GM21717 (cell line): ENCODE data around the gene TTC7B.

Experiments used
- ATAC-seq: cut with Tn5 transposase; IDR thresholded peaks from one replicate; pipeline ENCODE4 v1.9.1; 2021; ENCODE audit warnings: mild to moderate bottlenecking, moderate library complexity; ENCODE audit not compliant: unreplicated experiment

Gene TTC7B

DNA sequence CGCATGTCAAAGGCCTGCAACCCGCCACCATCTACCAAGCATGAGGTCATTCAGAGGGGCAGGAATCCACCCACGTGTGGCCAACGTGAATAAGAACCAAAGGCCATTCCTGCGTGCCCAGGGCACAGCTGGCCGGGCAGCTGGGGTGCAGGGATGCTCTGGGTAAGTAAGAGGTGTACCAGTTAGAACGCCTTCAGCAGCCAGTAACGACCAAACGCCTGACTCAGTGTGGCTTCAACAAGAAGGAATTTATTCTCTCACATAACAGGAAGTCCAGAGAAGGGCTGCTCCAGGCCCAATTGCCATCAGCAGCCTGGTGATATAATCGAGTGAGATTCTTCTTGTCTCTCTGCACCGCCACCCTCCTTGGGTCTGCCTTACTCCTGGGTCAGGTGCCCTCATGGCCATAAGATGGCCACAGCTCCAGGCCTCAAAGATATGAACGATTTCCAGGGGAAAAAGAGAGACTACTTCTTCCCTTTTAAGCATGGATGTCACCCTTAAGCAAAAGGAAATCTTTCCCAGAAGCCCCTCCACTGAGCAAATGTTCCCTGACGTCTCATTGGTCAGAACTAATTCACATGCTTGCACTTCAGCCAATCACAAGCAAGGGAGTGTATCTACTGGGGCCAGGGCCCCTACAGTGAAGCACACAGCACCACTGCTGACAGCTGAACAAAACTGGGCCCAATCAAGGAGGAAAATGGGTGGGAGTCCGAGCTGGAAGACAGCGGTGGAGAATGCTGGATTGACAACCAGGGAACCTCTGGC lies 7.3 kb downstream of the TTC7B start:
- ATAC-seq = no peak

- no peak for ATAC-seq
These were observed 9.2 kb downstream of the TTC7B start for GRCh38 chr14:90807060-90807459.

GRCh38 chr14:90805662-90806540 lies 10.3 kb downstream of the TTC7B start:
- ATAC-seq = no peak

DNA sequence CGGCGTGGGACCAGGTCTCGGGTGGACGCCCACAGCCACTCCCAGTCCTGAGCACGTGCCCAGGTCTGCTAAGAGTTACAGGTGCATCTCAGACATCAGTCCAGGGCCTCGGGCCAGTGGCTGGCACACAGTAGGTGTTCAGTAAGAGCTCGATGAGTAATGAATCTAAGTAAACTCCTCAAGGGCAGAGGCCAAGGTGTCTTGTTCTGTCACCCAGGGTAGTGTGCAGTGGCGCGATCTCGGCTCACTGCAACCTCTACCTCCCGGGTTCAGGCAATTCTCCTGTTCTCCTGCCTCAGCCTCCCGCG lies 11.2 kb downstream of the TTC7B start:
- no peak for ATAC-seq

DNA sequence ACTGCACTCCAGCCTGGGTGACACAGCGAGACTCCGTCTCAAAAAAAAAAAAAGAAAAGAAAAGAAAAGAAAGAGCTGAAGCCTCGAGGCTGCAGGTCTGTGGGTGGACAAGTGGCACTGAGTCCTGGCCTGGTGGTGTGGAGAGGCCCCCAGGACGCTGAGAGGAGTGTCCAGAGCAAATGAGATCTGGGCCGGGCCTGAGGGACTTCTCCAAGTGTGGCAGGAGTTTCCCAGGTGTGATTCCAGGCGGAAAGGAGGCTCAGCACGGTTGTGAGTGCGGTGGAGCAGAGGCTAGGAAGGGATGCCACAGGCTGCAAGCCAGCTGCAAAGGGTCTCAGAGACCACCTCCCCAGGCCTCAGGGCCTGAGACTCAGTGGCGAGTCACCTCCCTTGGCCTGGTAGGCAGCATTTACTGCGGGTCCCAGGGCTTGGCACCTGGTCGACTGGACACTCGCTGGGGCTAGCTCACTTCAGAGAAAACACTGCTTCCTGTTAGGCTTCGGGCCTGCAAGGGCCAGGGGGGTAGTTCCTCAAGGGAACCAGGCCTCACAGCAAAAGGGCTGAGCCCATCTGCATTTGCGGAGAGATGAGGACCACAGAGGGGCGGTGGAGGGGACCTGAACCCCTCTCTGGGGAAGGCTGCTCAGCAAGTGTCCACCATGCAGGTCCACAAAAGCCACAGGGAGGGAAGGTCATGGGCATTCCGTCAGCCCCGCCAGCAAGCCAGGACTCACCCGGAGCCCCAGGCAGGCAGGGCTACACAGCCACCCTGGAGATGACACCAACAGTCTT lies 11.7 kb downstream of the TTC7B start:
- no peak for ATAC-seq

DNA sequence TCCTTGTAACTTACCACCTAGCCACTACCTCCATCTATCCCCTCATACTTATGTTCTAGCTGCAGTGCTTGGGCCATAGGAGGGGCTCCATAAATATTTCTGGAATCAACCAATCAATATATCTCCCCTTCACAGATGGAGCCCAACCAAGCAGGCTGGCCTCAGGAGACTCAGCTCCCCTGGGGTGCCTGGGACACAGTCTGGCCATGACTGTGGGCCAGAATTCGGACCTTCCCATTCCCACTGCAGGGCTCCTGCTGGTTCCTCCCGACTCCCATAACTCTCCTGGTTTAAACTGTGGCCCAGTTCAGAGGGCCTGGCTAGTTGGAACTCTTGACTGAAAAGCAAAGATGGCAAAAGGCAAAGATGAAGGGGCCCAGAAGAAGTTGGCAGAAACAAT lies 13.0 kb downstream of the TTC7B start:
- ATAC-seq = no peak

- no peak for ATAC-seq
These were observed 16.8 kb downstream of the TTC7B start for GRCh38 chr14:90799420-90799819.

- ATAC-seq = no peak
These were observed 18.3 kb downstream of the TTC7B start for GRCh38 chr14:90797919-90798318.

DNA sequence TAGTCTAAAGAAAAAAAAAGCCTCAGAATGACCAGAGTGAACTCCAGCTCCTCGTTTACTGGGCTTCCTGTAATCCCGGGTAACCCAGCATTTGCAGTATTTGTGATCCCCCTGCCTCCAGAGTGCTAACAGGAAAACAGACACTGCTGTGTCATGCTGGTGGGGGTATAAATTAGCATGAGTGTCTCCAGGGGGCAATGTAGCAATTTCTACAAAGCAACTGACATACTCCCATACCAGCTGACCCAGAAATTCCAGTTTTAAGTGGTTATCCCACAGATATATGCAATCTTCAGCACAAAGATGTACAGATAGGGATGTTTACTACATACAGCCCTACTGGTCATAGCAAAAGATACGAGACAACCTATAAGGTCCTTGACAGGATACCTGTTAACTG lies 18.8 kb downstream of the TTC7B start:
- ATAC-seq = no peak

DNA sequence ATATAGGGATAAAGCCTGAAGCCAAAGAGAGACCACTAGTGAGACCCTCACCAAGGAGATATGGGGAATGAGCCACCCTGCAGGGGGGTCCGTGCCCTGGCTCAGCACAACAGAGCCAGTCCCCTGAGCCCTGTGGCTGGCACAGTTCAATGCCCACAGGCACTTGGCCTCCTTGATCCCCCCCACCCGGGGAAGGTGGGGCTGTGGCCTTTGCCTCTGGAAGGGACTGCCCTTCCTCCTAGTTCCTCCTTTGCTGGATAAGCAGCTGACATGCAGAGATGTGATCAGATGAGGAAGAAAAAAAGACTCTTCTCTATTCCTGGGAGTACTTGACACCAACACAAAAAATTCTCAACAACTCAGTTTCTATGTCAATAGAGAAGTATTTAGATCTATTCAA lies 19.9 kb downstream of the TTC7B start:
- no peak for ATAC-seq

- no peak for ATAC-seq
These were observed 20.5 kb downstream of the TTC7B start for GRCh38 chr14:90795744-90796143.

GRCh38 chr14:90791486-90791885 lies 24.7 kb downstream of the TTC7B start:
- ATAC-seq = no peak

- no peak for ATAC-seq
These were observed 28.2 kb downstream of the TTC7B start for GRCh38 chr14:90788031-90788430.

DNA sequence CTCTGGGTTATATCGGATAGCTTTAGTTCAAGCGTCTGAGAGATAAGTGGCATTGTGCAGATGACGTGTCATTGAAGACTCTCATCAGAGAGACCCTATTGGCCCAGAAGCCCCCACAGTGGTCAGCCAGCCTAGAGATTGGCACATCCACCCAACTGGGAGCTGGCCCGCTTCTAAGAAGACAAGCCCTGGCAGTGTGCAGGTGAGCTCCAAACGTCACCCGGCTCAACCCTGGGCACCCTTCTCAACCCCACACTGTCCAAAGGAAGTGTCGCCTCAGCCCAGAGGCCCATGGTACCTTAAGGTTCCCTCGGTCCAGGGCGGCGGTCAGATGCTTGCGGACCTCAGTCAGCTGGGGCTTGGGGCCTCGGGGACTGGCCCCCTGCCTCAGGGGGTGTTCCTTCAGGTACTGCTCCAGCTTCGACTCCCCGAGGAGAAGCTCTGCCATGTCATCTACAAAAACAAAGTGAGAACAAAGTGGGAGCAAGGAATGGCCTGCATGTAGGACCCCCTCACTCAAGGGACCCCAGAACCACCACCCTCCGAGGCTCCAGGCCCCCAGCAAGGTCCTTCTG lies 30.3 kb downstream of the TTC7B start:
- ATAC-seq = no peak

DNA sequence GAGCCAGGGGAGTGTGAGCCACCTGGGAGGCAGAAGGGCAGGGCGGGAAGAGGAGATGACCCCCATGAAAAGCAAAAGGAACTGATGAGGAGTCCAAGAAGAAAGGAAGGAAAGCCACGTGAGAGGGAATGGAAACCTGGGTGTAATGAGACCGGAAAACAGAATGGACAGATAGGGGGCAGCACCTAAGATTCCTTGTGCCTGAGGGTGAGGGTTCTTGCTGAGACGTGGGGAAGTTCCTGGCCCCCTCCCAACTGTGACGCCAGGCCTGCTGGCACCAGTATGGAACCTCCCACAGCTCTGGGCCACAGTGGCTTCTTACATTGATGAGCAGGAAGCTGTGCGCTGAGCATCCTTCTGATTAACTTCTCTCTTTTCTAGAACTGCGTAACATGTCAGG lies 30.8 kb downstream of the TTC7B start:
- no peak for ATAC-seq

DNA sequence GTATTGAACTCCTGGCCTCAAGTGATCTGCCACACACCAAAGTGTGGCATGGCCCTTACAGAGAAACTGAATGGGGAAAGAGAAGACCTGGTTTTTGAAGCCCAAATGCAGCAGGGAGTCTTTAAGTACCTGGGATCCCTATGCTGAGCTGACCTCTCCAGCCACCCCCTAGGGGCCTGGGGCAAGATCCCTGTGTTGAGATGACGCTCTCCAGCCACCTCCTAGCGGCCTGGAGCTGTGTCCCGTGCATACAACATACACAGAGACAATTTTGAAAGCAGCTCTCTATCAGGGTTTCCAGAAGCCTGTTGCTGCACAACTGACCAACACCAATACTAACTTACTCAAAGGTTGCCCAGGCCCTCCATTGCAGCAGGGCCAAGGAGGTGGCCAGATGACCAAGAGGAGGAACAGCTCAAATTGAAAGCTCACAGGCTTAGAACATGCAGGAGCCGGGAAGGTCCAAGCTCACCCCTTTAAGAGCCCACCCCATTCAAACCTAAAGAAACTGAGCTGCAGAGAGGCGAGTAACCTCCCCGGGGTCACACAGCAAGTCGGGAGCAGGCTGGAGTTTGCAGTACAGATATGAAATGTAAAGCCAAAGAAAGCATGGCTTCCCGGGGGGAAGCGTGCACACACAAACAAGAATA lies 31.5 kb downstream of the TTC7B start:
- ATAC-seq = no peak

DNA sequence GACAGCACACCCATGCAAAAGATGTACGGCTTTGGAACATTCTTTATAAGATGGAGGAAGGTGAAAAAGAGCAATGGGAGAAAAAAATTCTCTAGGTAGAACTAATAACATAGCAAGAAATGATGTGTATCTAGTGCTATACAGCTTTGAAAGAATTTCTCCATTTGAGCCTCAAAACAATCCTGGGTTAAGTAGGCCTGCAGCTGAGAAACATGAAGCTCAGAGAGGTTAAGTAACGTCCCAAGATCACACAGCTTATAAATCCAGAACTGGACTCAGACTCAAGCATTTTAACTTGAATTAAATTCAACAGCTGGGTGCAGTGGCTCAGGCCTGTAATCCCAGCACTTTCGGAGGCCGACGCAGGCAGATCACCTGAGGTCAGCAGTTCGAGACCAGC lies 32.9 kb downstream of the TTC7B start:
- no peak for ATAC-seq

DNA sequence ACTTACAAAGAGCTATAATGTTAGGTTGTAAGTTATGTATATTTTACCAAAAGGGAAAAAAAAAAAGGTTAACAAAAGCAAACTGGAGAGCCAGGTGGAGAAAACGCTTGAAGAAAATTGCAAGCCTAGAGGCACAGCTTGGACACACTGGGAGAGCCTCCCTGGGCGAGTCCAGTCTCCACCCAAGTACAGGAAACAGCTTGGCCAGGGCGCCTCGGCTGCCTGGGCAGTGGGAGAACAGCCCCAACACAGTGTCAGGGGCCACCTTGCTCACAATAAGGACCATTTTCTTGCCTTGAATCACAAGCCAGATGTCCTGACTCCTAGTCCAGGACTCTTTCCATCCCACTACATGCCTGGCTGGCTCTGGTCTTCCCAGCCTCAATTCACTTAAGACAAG lies 33.3 kb downstream of the TTC7B start:
- ATAC-seq = no peak

- ATAC-seq = no peak
These were observed 34.4 kb downstream of the TTC7B start for GRCh38 chr14:90781876-90782275.

DNA sequence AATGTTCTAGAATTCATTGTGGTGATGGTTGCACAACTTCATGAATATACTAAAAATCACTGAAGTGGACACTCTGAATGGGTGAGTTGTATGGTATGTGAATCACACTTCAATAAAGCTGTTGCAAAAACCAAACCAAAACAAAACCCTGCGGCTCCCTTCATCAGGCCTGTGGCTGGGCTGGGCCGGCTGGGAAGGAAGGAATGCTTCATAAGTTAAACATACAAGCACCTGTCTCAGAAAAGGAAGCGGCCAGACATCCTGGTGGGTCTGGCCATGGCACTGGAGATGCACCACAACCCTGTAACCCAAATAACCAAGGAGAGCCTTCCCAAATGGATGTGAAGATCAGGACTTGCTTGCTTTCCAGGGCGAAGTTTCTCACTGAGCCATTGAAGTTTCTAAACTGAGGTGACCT lies 34.9 kb downstream of the TTC7B start:
- no peak for ATAC-seq

DNA sequence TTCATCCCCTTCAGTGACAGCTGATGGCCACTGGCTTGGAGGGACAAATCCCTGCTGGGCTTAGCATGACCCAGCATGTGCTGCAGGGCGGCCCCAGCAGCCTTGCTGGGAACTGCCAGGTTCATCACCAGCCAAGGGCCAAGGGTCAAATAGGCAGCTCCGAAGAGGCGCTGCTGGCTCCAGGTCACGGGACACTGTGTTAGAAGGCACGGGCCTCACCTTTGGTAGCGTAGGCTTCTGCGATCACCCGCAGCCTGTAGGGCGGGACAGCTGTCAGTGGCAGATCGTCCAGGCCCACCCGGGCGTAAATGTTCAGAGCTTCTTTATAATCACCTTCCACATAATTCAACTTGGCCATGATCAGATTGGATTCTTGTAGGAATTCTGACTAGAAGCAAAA lies 35.7 kb downstream of the TTC7B start:
- no peak for ATAC-seq
